Measurements from ENCODE around the gene SLC1A7.

The SLC1A7 gene

GRCh38 chr1:53088616-53089300 is 53.7 kb downstream of the SLC1A7 start:
- H3K27ac ChIP-seq = no peak overlapping the region
- no peak for TF ChIP-seq CTCF (conservative IDR thresholded peaks at IDR 0.05)

- no peak for TF ChIP-seq CTCF (conservative IDR thresholded peaks at IDR 0.05)
- H3K27ac ChIP-seq = peak overlapping the region; percentile 65
Observed at GRCh38 chr1:53087332-53088285, 54.8 kb downstream of the SLC1A7 start.

GRCh38 chr1:53086491-53087070 is 55.9 kb downstream of the SLC1A7 start:
- peak overlapping the region; percentile 65 for H3K27ac ChIP-seq
- TF ChIP-seq CTCF (conservative IDR thresholded peaks at IDR 0.05) = no peak

GRCh38 chr1:53085405-53085804 is 57.0 kb downstream of the SLC1A7 start:
- H3K27ac ChIP-seq = no peak overlapping the region
- TF ChIP-seq CTCF (conservative IDR thresholded peaks at IDR 0.05) = no peak

GRCh38 chr1:53084589-53084971 is 57.9 kb downstream of the SLC1A7 start:
- no peak for TF ChIP-seq CTCF (conservative IDR thresholded peaks at IDR 0.05)
- H3K27ac ChIP-seq = no peak overlapping the region

- H3K27ac ChIP-seq = no peak overlapping the region
- TF ChIP-seq CTCF (conservative IDR thresholded peaks at IDR 0.05) = no peak
Observed at GRCh38 chr1:53083636-53084588, 58.5 kb downstream of the SLC1A7 start.
